ENCODE measurements around the gene MYL10.

Gene MYL10

GRCh38 chr7:101565601-101566209 is 63.4 kb downstream of the MYL10 start:
- DNase-seq (ENCODE audit: low read depth), result no peak

GRCh38 chr7:101564778-101565211 is 64.3 kb downstream of the MYL10 start:
- no peak for DNase-seq (ENCODE audit: low read depth)

DNA sequence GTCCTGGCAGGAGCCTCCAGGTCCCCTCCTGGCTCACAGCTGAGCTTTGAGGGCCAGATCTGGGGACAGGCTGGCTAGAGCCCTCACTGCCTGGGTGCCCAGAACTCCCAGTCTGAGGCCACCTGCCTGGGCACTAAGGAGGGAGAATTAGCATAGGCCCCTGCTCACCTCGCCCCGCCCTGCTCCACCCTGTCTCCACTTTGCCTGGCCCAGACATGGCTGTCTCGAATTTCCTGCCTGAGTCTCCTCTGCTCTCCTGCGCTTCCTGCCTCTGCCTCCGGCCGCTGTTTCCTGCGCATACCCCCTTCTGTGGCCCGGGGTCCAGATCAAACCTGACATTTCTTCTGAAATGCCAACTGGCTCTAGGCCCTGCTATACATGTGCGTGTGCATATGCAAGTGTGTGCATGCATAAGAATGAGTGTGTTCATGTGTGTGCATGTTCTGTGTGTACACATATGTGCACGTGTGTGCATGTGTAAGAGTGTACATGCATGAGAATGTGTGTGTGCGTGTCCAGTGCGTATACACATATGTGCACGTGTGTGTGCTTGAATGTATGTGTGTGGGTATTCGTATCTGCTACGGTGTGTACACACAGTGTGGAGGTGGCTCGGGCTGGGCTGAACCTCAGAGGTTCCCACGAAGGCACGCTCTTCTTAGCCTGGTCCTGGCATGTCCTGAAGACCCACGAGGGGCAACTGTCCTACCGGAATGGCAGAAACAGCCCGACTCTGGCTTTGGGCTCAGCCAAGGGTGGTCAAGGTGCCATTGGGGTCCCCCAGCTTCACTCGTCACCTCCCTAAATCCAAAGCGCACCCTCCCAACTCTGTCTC is 64.9 kb downstream of the MYL10 start:
- DNase-seq (ENCODE audit: low read depth), result no peak

All from stimulated activated CD8-positive, alpha-beta memory T cell treated with anti-CD3 and anti-CD28 coated beads, Interleukin-15, amount 100 ng/mL, for 24 hours (primary cell).